Bronchial epithelial cell (primary cell): ENCODE measurements around the gene KCNK7. TPM values are rescaled to one million over a fixed set of nuclear protein-coding genes. Genes with fewer than 3 reads are reported as not detected.
A peak's percentile ranks its signal among the peaks of the same experiment; 100 is the strongest.

Experiments
- DNase-seq: peaks from one replicate; pipeline ENCODE4 v3.0.0-alpha.2; 2010; ENCODE audit warnings: low read depth
- FAIRE-seq: peaks from 2 replicates; lab custom pipeline; 2011; peaks lifted over from hg19 to GRCh38; lab: Jason Lieb, UNC
- H3K27me3 ChIP-seq: 2 replicates; pipeline ENCODE4 v1.5.1; 2011; ENCODE audit warnings: low read length; ENCODE audit not compliant: control insufficient read depth, insufficient read depth
- H3K36me3 ChIP-seq: 2 replicates; pipeline ENCODE4 v1.5.1; 2011; ENCODE audit warnings: low read length; ENCODE audit not compliant: control insufficient read depth, insufficient read depth
- H3K4me3 ChIP-seq: 2 replicates; pipeline ENCODE4 v1.5.1; 2011; ENCODE audit warnings: mild to moderate bottlenecking, low read depth, low read length, control low read depth
- total RNA-seq: library from RNA; depleted of rRNA; stranded (reverse); fragments of >200 nt; gene quantifications from 2 replicates; pipeline ENCODE4 v1.2.1, GENCODE V29; 2014
- TF ChIP-seq, protein P1 (sequence below): IDR thresholded peaks from 2 replicates; pipeline ENCODE4 v1.5.1; 2011; ENCODE audit warnings: mild to moderate bottlenecking, moderate library complexity, low read length, control low read depth, inconsistent platforms; ENCODE audit not compliant: insufficient read depth, severe bottlenecking

The KCNK7 gene, protein sequence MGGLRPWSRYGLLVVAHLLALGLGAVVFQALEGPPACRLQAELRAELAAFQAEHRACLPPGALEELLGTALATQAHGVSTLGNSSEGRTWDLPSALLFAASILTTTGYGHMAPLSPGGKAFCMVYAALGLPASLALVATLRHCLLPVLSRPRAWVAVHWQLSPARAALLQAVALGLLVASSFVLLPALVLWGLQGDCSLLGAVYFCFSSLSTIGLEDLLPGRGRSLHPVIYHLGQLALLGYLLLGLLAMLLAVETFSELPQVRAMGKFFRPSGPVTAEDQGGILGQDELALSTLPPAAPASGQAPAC
- 0.79 and 4.1 TPM in 2 replicates for total RNA-seq

DNA sequence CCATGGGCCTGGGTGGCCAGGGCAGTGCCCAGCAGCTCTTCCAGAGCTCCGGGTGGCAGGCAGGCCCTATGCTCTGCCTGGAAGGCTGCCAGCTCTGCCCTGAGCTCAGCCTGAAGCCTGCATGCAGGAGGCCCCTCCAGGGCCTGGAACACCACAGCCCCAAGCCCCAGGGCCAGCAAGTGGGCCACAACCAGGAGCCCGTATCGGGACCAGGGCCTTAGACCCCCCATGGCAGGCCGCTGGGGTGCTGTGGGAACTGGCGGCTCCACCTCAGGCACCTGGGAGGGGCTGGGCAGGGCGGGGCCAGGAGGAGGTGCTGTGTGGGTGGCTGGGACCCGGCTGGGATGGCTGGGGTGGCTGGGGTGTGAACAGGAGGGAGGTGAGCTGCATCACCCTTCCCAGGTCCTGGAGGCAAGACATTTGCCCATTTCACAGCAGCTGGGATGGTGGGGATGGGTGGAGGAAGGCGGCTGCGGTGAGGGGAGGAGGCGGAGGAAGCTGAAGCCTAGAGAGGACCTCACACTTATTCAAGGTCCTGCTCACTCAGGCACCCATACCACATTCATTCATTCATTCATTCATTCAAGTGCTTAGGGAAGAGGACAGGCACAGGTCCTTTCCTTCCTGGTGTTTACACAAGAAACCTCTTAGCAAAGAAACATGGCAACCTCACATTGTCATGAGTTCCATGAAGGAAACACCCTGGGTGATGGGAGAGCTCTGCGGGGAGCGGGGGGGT is at the start of gene KCNK7:
KCNK7 (minus strand) TSS at position 258 of the 739 bp plus-strand sequence; CDS start at position 230, 28 bp downstream.
- DNase-seq (no peak), FAIRE-seq (no peak)
- H3K4me3 ChIP-seq, result no peak within 1 kb of the TSS
- H3K27me3 ChIP-seq, result no peaks in the 10 kb centered on the region
- TF ChIP-seq, protein P1, sequence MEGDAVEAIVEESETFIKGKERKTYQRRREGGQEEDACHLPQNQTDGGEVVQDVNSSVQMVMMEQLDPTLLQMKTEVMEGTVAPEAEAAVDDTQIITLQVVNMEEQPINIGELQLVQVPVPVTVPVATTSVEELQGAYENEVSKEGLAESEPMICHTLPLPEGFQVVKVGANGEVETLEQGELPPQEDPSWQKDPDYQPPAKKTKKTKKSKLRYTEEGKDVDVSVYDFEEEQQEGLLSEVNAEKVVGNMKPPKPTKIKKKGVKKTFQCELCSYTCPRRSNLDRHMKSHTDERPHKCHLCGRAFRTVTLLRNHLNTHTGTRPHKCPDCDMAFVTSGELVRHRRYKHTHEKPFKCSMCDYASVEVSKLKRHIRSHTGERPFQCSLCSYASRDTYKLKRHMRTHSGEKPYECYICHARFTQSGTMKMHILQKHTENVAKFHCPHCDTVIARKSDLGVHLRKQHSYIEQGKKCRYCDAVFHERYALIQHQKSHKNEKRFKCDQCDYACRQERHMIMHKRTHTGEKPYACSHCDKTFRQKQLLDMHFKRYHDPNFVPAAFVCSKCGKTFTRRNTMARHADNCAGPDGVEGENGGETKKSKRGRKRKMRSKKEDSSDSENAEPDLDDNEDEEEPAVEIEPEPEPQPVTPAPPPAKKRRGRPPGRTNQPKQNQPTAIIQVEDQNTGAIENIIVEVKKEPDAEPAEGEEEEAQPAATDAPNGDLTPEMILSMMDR, result no peak
- peaks cover 9% of the 10 kb centered on the region for H3K36me3 ChIP-seq

DNA sequence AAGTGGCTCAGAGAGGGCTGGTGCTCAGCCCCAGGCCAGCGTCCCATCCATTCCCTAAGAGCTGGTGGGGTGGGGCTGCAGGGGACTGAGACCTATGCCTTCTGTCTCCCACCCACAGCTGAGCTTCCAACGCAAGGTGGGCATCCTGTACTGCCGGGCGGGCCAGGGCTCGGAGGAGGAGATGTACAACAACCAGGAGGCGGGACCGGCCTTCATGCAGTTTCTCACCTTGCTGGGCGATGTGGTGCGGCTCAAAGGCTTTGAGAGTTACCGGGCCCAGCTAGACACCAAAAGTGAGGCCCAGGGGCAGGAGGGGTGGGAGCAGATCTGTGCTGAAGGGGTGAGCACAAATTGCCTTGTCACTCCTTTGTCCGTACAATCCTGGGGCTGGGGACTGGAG is 49.2 kb upstream of the KCNK7 start:
- H3K36me3 ChIP-seq, result no peaks in the 10 kb centered on the region
- DNase-seq (no peak), FAIRE-seq (no peak)
- TF ChIP-seq, protein P1, result no peak
- no peaks in the 10 kb centered on the region for H3K27me3 ChIP-seq
- no peak overlapping the region for H3K4me3 ChIP-seq

DNA sequence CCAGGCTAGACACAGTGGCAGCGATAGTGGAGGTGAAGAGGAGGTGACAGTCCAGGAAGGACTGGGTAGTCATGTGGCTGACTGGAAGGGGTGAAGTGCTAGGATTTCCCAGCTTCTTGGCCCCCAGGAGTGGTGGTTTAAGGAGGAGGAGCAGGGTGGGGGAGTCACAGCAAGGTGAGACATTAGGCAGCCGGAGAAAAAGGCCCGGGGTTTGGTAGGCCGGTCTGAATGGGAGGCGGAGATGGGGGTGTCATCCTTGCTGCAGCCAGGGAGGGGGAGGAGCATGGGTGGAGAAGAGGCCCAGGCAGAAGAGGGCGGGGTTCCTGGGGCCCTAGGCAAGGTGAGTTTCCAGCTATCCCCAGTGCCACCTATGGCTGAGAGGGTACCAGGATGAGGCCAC is 48.4 kb upstream of the KCNK7 start:
- DNase-seq (peak; percentile 58), FAIRE-seq (no peak)
- no peaks in the 10 kb centered on the region for H3K36me3 ChIP-seq
- H3K4me3 ChIP-seq, result no peak overlapping the region
- H3K27me3 ChIP-seq, result no peaks in the 10 kb centered on the region
- TF ChIP-seq, protein P1, result no peak

DNA sequence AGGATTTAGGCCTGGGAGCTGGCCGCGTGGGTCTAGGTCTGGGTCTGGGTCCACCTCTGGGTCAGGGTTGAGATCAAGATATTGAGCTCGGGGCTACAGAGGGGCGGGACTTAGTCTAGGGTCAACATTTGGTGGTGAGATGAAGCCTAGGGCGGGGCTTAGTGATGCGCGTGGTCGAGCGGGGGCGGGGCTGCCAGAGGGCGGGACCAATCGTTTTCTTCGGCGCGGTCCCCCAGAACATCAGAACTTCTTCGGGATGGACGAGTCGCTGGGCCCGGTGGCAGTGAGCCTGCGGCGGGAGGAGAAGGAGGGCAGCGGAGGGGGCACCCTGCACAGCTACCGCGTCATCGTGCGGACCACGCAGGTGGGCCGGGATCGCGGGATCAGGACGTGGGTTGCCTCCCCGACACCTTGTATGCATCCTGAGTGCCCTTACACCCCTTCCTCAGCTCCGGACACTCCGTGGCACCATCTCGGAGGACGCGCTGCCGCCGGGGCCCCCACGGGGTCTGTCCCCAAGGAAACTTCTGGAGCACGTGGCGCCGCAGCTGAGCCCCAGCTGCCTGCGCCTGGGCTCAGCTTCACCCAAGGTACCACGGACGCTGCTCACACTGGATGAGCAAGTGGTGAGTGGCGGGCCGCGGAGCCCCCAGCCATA is 46.5 kb upstream of the KCNK7 start:
- FAIRE-seq (no peak), DNase-seq (no peak)
- Histone ChIP-seq H3K27me3 (no peaks in the 10 kb centered on the region), H3K36me3 (no peaks in the 10 kb centered on the region), H3K4me3 (no peak overlapping the region)
- TF ChIP-seq, protein P1, result no peak

DNA sequence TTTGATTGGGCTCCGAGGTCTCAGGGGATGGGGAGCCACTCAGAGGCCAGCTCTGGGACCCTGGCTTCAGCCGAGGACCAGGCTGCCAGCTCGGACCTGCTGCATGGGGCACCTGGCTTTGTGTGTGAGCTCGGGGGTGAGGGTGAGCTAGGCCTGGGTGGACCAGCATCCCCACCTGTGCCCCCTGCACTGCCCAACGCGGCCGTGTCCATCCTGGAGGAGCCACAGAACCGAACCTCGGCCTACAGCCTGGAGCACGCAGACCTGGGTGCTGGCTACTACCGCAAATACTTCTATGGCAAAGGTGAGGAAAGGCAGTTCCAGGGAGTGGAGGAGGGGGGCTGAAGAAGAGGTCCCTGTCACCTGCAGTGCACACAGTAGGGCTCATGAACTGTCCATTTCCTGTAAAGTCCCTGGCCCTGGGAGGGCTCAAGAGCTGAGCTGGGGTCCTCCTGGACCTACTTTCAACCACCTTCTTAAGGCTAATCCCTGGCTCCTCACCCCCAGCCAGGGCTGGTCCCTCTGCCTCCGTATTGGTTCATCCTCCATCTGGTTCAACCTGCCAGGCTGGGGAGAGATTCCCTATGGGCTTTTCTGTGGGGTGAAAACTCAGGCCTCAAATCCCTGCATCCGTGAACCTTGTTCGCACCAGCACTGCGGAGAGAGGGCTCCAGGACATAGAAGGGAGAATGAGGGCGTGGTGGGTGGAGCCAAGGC is 45.9 kb upstream of the KCNK7 start:
- DNase-seq (no peak), FAIRE-seq (no peak)
- TF ChIP-seq, protein P1, result no peak
- peaks cover 4% of the 10 kb centered on the region for H3K36me3 ChIP-seq
- no peak overlapping the region for H3K4me3 ChIP-seq
- H3K27me3 ChIP-seq, result no peaks in the 10 kb centered on the region
